Gastroesophageal sphincter (tissue), 3 donors: ENCODE measurements around the gene GJA3.

Experiments used
- EP300 ChIP-seq: sonication (generic); formaldehyde crosslinking; IDR thresholded peaks from one replicate; pipeline ENCODE4 v1.6.1; 2017; ENCODE audit warnings: antibody characterized with exemption, mild to moderate bottlenecking
- POLR2AphosphoS5 ChIP-seq: sonication (generic); formaldehyde crosslinking; IDR thresholded peaks from one replicate; pipeline ENCODE4 v1.6.1; 2017; ENCODE audit warnings: antibody characterized with exemption
- TF ChIP-seq, protein P1 (sequence below), 4 experiments: fragments of 200-600 bp in 2 of 4; fragments of 450-650 bp in 2 of 4; sonication (generic) in 1 of 4; IDR thresholded peaks; one replicate each; pipeline ENCODE4 v1.5.1; 2017 to 2019; ENCODE audit warnings: antibody characterized with exemption in 4 of 4, mild to moderate bottlenecking in 2 of 4, moderate library complexity in 2 of 4

DNA sequence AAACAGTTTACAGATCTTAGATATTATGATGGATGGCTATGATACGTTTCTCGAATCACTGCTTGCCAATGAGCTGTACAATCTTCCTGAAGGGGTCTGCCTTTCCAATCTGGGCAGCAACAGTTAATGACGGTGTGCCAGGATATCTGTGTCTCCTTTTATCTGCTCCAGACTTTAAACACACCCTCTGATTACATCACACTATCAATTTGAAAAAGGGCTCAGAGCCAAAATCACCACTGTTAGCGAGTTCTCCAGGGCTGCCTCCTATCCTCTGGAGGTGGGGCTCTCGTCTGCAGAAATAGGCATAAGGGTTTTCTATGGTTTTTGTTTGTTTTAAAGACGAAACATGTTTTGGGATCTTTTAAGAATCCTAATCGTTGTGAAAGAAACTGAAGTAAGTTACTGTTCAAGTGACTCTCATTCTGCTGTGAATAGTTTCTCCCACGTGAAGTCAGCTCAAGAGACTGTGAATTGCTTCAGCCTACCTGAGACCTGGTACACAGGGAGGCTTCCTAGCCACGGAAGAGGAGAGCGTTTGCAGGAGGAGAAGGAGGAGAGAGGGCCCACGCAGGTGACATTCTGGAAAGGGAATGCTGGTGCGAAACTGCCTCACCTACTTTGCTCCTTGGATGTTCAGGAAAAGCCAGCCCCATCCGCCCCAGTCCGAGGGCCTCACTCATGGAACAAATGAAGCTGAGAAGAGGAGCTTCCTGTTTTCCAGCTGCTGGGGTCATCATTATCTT, 15.2 kb upstream of the GJA3 start:
- TF ChIP-seq, protein P1, sequence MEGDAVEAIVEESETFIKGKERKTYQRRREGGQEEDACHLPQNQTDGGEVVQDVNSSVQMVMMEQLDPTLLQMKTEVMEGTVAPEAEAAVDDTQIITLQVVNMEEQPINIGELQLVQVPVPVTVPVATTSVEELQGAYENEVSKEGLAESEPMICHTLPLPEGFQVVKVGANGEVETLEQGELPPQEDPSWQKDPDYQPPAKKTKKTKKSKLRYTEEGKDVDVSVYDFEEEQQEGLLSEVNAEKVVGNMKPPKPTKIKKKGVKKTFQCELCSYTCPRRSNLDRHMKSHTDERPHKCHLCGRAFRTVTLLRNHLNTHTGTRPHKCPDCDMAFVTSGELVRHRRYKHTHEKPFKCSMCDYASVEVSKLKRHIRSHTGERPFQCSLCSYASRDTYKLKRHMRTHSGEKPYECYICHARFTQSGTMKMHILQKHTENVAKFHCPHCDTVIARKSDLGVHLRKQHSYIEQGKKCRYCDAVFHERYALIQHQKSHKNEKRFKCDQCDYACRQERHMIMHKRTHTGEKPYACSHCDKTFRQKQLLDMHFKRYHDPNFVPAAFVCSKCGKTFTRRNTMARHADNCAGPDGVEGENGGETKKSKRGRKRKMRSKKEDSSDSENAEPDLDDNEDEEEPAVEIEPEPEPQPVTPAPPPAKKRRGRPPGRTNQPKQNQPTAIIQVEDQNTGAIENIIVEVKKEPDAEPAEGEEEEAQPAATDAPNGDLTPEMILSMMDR (IDR thresholded peaks at IDR 0.05): no peak
- no peak for TF ChIP-seq POLR2AphosphoS5
- no peak for TF ChIP-seq EP300
